B cell (primary cell): ENCODE data around the gene PEX14. TPM values are rescaled to one million over a fixed set of nuclear protein-coding genes. Genes with fewer than 3 reads are reported as not detected.

Experiments used
- ATAC-seq: fragments of 200-7000 bp; cut with Tn5 transposase; one replicate; pipeline ENCODE4 v1.10.0; 2021; ENCODE audit warnings: low read depth, mild to moderate bottlenecking, moderate number of reproducible peaks, moderate library complexity
- CTCF ChIA-PET: fragments of 350-600 bp; sonication (Branson Sonifier 250); formaldehyde crosslinking; loops from one replicate; lab custom pipeline; 2021; ENCODE audit warnings: antibody characterized with exemption, inconsistent platforms; lab: Charles Lee
- POLR2A ChIA-PET: fragments of 350-600 bp; sonication (Branson Sonifier 250); formaldehyde crosslinking; loops from one replicate; lab custom pipeline; 2021; ENCODE audit warnings: antibody characterized with exemption; lab: Charles Lee
- DNase-seq: peaks from one replicate; pipeline ENCODE4 v3.0.0; 2013
- H2AFZ ChIP-seq: 2 replicates; pipeline ENCODE4 v1.6.1; 2012; ENCODE audit warnings: mild to moderate bottlenecking, low read depth, low read length; ENCODE audit not compliant: insufficient read depth, poor library complexity, severe bottlenecking
- H3K27ac ChIP-seq, 2 donors: 1 replicate in 1 of 2; 2 replicates in 1 of 2; pipeline ENCODE4 v1.5.1; 2012 to 2013; ENCODE audit warnings: low read length in 2 of 2, mild to moderate bottlenecking in 2 of 2, moderate library complexity in 1 of 2
- H3K27me3 ChIP-seq, 4 experiments: fragments of 200-600 bp in 1 of 4; sonication (generic) in 1 of 4; replicated peaks in 1 of 4; 1 replicate in 2 of 4; 2 replicates in 2 of 4; pipeline versions ENCODE4 v1.6.1 to v1.7.0; 2013 to 2016; ENCODE audit warnings: low read length in 3 of 4, mild to moderate bottlenecking in 2 of 4, mixed read lengths in 1 of 4, moderate library complexity in 1 of 4; ENCODE audit not compliant: insufficient read depth in 4 of 4, control insufficient read depth in 3 of 4; ENCODE audit errors: control extremely low read depth in 1 of 4
- H3K36me3 ChIP-seq, 2 experiments: replicated peaks in 1 of 2; 1 replicate in 1 of 2; 2 replicates in 1 of 2; pipeline versions ENCODE4 v1.6.1 to v1.7.1; 2013; ENCODE audit warnings: low read length in 1 of 2; ENCODE audit not compliant: insufficient read depth in 2 of 2, control insufficient read depth in 1 of 2; ENCODE audit errors: control extremely low read depth in 1 of 2, extremely low read depth in 1 of 2
- H3K4me1 ChIP-seq, 2 donors: fragments of 200-600 bp in 1 of 2; sonication (generic) in 1 of 2; 1 replicate in 1 of 2; 2 replicates in 1 of 2; pipeline versions ENCODE4 v1.5.1 to v1.6.1; 2013 to 2017; ENCODE audit warnings: low read length in 2 of 2; ENCODE audit not compliant: control insufficient read depth in 2 of 2, insufficient read depth in 2 of 2
- H3K4me2 ChIP-seq: replicated peaks from 2 replicates; pipeline ENCODE3; 2012; ENCODE audit warnings: mild to moderate bottlenecking, low read depth, low read length; ENCODE audit not compliant: poor library complexity, severe bottlenecking
- H3K4me3 ChIP-seq, 5 experiments: fragments of 200-600 bp in 1 of 5; sonication (generic) in 1 of 5; 1 replicate in 3 of 5; 2 replicates in 2 of 5; pipeline versions ENCODE4 v1.5.1 to v1.7.0; 2011 to 2016; ENCODE audit warnings: low read length in 4 of 5, mild to moderate bottlenecking in 4 of 5, low read depth in 2 of 5, control low read depth in 1 of 5, moderate library complexity in 1 of 5; ENCODE audit not compliant: insufficient read depth in 1 of 5; ENCODE audit errors: control extremely low read depth in 1 of 5, extremely low read depth in 1 of 5
- H3K79me2 ChIP-seq: fragments of 200-600 bp; sonication (generic); one replicate; pipeline ENCODE4 v1.6.0; 2016; ENCODE audit warnings: low read length; ENCODE audit not compliant: control insufficient read depth, insufficient read depth
- H3K9ac ChIP-seq: fragments of 200-600 bp; sonication (generic); 2 replicates; pipeline ENCODE4 v1.6.1; 2017; ENCODE audit warnings: mild to moderate bottlenecking, low read length, moderate library complexity
- H3K9me3 ChIP-seq, 3 donors: one replicate each; pipeline versions ENCODE4 v1.6.1 to v1.7.1; 2013; ENCODE audit warnings: low read length in 2 of 3; ENCODE audit not compliant: control insufficient read depth in 2 of 3, insufficient read depth in 1 of 3; ENCODE audit errors: control extremely low read depth in 1 of 3
- H4K20me1 ChIP-seq: 2 replicates; pipeline ENCODE4 v1.6.0; 2012; ENCODE audit warnings: mild to moderate bottlenecking, low read length; ENCODE audit not compliant: insufficient read depth, control insufficient read depth, poor library complexity, severe bottlenecking
- H3K27ac Mint-ChIP-seq: one replicate; pipeline ENCODE4 v1.8.0; 2021; ENCODE audit warnings: mixed read lengths
- H3K27me3 Mint-ChIP-seq: one replicate; pipeline ENCODE4 v1.8.0; 2021; ENCODE audit warnings: mixed read lengths
- H3K4me1 Mint-ChIP-seq: one replicate; pipeline ENCODE4 v1.8.0; 2021; ENCODE audit warnings: mixed read lengths
- H3K4me3 Mint-ChIP-seq: one replicate; pipeline ENCODE4 v1.8.0; 2021; ENCODE audit warnings: mixed read lengths
- H3K9me3 Mint-ChIP-seq: one replicate; pipeline ENCODE4 v1.8.0; 2022; ENCODE audit warnings: mixed read lengths; ENCODE audit not compliant: insufficient read depth
- CTCF ChIP-seq: fragments of 200-600 bp; IDR thresholded peaks from one replicate; pipeline ENCODE4 v1.8.0; 2022; ENCODE audit warnings: antibody characterized with exemption, mild to moderate bottlenecking
- EZH2 ChIP-seq: IDR thresholded peaks from 2 replicates; pipeline ENCODE4 v1.6.1; 2012; ENCODE audit warnings: borderline replicate concordance, low read depth, mild to moderate bottlenecking, moderate library complexity, low read length; ENCODE audit not compliant: insufficient read depth, poor library complexity, severe bottlenecking
- WGBS: methylation state at CpG from one replicate; pipeline ENCODE4 v1.1.5; 2013; ENCODE audit warnings: missing lambda C conversion rate; ENCODE audit not compliant: insufficient coverage; 5-methylcytosine and 5-hydroxymethylcytosine counted together
- intact Hi-C: fragments of 100-400 bp; cut with micrococcal nuclease; formaldehyde crosslinking; loops from one replicate; pipeline ENCODE4 v1.10.0; 2022
- polyA plus RNA-seq: library from polyadenylated mRNA; depleted of rRNA; stranded (reverse); fragments of >200 nt; gene quantifications from 2 replicates; pipeline ENCODE4 v1.2.3, GENCODE V29; 2012
- total RNA-seq, 2 donors: library from RNA; stranded (reverse); fragments of 120-200 nt in 1 of 2; gene quantifications; 1 replicate in 1 of 2; 2 replicates in 1 of 2; pipeline versions ENCODE4 v1.2.3 to v1.2.4, GENCODE V29; 2013 to 2022

PEX14 gene
- total and polyA plus RNA-seq, 2 donors (not counting 1 experiment from before 2014, with no cell fraction given), result 14.1 to 19.3 TPM

- Mint-ChIP-seq H3K27ac (no peak overlapping the region), H3K27me3 (no peaks in the 10 kb centered on the region)
Measured at GRCh38 chr1:10521537-10522157, 46.9 kb downstream of the PEX14 start.

More at GRCh38 chr1:10521537-10522157, 46.9 kb downstream of the PEX14 start:
- TF ChIP-seq CTCF (no peak), EZH2 (no peak)
- no peaks in the 10 kb centered on the region for H3K9me3 Mint-ChIP-seq
- no peak overlapping the region for H3K9ac ChIP-seq
- no peaks in the 10 kb centered on the region for H3K4me1 ChIP-seq
- H3K27me3 ChIP-seq, result no peaks in the 10 kb centered on the region
- H3K36me3 ChIP-seq, result peaks cover 0 to 16% of the 10 kb centered on the region in 2 experiments
- H2AFZ ChIP-seq, result no peak overlapping the region
- H3K4me1 Mint-ChIP-seq, result peaks cover 8% of the 10 kb centered on the region
- no peak for ATAC-seq
- no peak overlapping the region for H3K4me3 Mint-ChIP-seq
- CTCF ChIA-PET, result interaction anchor here (1.1 kb wide), 1 partner anchor 9 kb away, joined by 3 read pairs; no protein-coding TSS in a partner anchor
- H3K27ac ChIP-seq, result no peak overlapping the region
- intact Hi-C loops, result no loop called here
- H3K79me2 ChIP-seq, result peaks cover 59% of the 10 kb centered on the region
- H3K9me3 ChIP-seq, result no peaks in the 10 kb centered on the region
- 98% methylated on average over 6 of the region's 8 CpGs for WGBS
- POLR2A ChIA-PET, result no interaction called here
- peaks cover 37% of the 10 kb centered on the region for H4K20me1 ChIP-seq
- no peak overlapping the region for H3K4me3 ChIP-seq
- no peak overlapping the region for H3K4me2 ChIP-seq
- no peak for DNase-seq
